ENCODE measurements around the gene HTR6.
"Not testable (repeated sequence)": the region's sequence is repeated elsewhere in the genome, so short reads cannot be mapped to it uniquely, and the experiment has no call there.

Gene HTR6

GRCh38 chr1:19664453-19665185, at the start of gene HTR6:
Gene HTR6 (plus strand): TSS chr1:19664875. CDS start chr1:19665754, 879 bp downstream.
- no peak for DNase-seq

GRCh38 chr1:19615438-19615837, 49.2 kb upstream of the HTR6 start:
- DNase-seq = no peak

GRCh38 chr1:19616489-19616888, 48.2 kb upstream of the HTR6 start:
- DNase-seq = no peak

GRCh38 chr1:19617376-19617775, 47.3 kb upstream of the HTR6 start:
- DNase-seq = no peak

- DNase-seq = no peak
Observed at GRCh38 chr1:19618428-19618827, 46.2 kb upstream of the HTR6 start.

GRCh38 chr1:19619697-19620384, 44.8 kb upstream of the HTR6 start:
- DNase-seq = no peak

- no peak for DNase-seq
Observed at GRCh38 chr1:19620786-19621185, 43.9 kb upstream of the HTR6 start.

- DNase-seq = no peak
Observed at GRCh38 chr1:19621274-19621950, 43.3 kb upstream of the HTR6 start.

- no peak for DNase-seq
Observed at GRCh38 chr1:19622204-19622603, 42.5 kb upstream of the HTR6 start.

GRCh38 chr1:19623523-19623922, 41.2 kb upstream of the HTR6 start:
- DNase-seq = no peak

GRCh38 chr1:19625291-19625937, 39.3 kb upstream of the HTR6 start:
- no peak for DNase-seq

- no peak for DNase-seq
Observed at GRCh38 chr1:19628879-19629278, 35.8 kb upstream of the HTR6 start.

- no peak for DNase-seq
Observed at GRCh38 chr1:19629357-19629756, 35.3 kb upstream of the HTR6 start.

- not testable (repeated sequence) for DNase-seq
Observed at GRCh38 chr1:19630192-19630591, 34.5 kb upstream of the HTR6 start.

GRCh38 chr1:19630720-19631395, 33.8 kb upstream of the HTR6 start:
- no peak for DNase-seq

GRCh38 chr1:19632211-19632610, 32.5 kb upstream of the HTR6 start:
- no peak for DNase-seq

- DNase-seq = no peak
Observed at GRCh38 chr1:19633106-19633505, 31.6 kb upstream of the HTR6 start.

GRCh38 chr1:19635064-19635463, 29.6 kb upstream of the HTR6 start:
- not testable (repeated sequence) for DNase-seq

- no peak for DNase-seq
Observed at GRCh38 chr1:19635646-19636045, 29.0 kb upstream of the HTR6 start.

- no peak for DNase-seq
Observed at GRCh38 chr1:19636065-19636464, 28.6 kb upstream of the HTR6 start.

- not testable (repeated sequence) for DNase-seq
Observed at GRCh38 chr1:19636749-19637148, 27.9 kb upstream of the HTR6 start.

GRCh38 chr1:19637606-19638005, 27.1 kb upstream of the HTR6 start:
- no peak for DNase-seq

GRCh38 chr1:19639228-19639627, 25.4 kb upstream of the HTR6 start:
- not testable (repeated sequence) for DNase-seq
